RPMI7951 (cell line): ENCODE results near the gene EGFLAM. TPM values are rescaled to one million over a fixed set of nuclear protein-coding genes. Genes with fewer than 3 reads are reported as not detected.

ENCODE experiments used
- DNase-seq: peaks from one replicate; pipeline ENCODE4 v3.0.0-alpha.2; 2012; ENCODE audit warnings: low read depth
- total RNA-seq: library from RNA; depleted of rRNA; stranded (reverse); fragments of >200 nt; shearing (Covaris generic); gene quantifications from 2 replicates; pipeline ENCODE4 v1.2.3, GENCODE V29; 2014

The EGFLAM gene
- total RNA-seq, 1 experiment from 2014 or later = 0.12 TPM

DNA sequence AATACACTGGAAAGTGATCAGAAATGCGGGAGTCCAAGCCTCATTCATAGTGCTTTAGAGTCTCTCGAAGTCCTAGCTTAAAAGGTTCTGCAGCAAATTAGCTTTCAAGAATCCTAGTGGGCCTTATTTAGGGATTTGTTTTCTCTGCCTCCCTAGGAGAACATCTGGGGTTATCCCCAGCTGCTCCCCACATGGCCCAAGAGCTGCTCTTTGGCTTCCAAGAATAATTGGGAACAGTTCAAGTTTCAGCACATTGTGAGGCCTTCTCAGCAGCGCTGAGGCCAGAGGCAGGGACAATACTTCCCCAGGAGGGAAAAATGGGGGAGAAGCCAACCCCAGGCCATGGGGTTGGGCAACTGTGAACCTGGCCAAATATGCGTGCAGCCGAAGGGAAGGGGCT is 189.4 kb downstream of the EGFLAM start:
- no peak for DNase-seq

DNA sequence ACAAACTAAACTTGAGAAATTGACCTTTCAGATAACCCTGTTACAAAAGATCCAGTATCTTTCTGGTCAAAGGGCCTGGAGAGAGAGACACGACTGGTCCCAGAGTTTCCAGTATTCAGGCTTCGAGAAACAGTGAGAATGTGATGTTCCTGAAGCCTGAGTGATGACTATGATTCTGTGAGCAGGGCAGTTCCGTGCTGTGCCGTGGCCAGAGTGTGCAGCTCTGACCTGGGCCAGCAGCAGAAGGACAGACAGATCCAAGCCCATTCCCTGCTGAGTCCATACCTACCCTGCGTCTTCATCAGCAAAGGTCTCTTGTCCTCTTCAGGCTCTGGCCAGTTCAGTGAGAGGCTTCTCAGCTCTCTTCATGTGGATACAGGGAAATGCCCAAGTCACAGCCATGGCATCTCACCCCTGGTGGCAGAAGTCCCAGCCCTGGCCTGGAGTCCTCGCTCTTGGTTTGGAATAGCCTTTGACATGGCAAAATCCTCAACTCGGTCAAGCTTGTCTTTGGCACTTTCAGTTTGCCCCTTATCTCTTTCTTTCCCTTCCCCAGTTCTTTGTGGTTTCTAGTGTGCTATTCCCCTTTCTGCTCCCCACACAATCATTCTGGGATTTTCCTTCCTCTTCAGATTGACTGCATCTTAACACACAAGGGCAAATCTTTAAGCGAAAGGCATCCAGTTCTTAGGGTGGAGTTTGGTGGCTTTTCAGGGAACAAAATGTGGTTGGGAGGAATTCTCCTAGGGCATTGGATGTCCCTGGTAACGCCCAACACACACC is 190.4 kb downstream of the EGFLAM start:
- no peak for DNase-seq

DNA sequence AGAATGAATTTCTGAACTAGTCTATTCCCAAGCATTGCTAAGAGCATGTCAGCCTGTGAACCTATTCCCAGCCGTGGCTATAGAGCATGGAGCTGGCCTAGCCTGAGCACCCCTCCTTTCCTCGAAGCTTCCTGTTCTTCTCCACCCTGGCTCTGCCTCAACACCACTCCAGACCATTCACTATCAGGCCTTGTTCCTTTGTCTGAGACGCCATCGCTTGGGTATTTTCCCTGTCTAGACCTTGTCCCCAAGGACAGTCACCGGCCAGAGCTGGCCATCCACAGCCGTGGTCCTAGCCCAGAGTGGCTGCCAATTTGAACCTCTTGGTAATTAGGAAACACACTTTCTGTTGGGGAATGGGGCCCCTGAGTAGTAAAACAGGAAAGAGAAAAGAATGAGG is 192.3 kb downstream of the EGFLAM start:
- no peak for DNase-seq

DNA sequence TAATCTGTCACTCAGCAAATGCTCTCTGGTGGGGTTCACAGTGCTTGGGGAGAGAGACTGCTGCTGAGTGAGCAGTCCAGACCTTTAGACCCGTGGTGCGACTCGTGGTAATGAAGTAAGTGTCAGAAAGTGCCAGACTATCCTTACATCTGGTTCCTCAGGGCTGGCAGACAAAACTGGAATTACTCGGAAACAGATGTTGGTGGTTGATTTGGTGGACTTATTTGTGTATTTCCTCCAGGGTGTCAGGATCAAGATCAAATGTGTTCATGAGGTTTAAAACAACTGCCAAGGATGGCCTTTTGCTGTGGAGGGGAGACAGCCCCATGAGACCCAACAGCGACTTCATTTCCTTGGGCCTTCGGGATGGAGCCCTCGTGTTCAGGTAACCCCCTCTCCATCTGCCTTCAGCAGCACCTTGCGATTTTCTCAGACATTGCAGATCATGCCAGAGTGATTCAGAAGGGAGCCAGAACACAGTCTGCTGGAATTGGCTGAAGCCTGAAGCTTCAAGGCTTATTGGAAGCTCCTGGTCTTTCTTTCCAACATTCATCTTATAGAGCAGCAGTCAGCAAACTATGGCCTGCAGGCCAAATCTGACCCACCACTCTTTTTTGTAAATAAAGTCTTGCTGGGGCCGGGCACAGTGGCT is 192.8 kb downstream of the EGFLAM start:
- no peak for DNase-seq

DNA sequence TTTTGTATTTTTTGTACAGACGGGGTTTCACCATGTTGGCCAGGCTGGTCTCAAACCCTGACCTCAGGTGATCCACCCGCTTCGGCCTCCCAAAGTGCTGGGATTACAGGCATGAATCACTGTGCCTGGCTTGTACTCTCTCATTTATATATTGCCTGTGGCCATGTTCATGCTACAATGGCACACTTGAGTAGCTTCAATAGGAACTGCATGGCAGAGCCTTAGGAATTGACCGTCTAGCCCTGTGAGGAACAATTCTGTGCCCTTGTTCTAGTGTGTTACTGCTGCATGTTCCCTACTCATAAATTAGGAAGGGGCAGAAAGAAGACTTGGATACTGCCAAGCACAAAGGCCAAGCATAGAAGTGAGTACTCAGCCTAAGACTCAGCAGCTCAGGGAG is 193.8 kb downstream of the EGFLAM start:
- DNase-seq = peak; percentile 63

DNA sequence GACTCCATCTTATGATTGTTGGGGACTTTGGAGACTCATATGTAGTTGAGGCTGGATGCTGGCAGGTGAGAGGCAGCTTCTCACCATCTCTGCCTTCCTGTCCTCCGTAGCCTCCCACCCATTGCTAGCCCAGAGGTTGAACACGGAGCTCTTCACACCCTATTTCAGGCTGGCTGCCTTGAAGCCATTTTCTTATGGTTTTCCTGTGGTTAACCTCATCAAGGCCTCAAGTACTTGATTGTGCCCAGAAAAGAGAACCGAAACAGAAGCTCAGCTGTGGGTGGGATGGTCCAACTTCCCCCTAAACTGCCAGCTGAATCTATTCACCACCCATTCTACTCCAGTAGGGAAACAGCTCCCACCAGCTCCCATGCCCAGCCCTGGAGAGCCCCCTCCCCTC is 195.1 kb downstream of the EGFLAM start:
- DNase-seq = peak; percentile 64

DNA sequence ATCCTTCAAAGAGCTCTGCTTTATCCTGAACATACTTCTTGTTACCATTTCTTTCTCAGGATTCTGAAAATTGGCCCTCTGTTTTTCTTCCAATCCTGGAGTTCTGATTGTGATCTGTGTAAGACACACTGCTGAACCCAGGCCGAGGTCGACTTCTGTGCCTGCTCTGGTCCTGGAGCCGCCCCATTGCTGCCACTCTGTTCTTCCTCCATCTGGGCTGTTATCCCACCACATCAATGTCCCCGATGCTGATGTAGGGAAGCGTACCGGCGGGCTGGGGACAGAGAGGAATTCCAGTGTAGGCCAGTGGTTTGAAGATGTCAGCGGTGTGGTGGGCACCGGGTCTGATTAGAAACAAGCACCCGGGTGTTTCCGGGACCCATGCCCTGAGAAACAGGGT is 195.6 kb downstream of the EGFLAM start:
- no peak for DNase-seq

DNA sequence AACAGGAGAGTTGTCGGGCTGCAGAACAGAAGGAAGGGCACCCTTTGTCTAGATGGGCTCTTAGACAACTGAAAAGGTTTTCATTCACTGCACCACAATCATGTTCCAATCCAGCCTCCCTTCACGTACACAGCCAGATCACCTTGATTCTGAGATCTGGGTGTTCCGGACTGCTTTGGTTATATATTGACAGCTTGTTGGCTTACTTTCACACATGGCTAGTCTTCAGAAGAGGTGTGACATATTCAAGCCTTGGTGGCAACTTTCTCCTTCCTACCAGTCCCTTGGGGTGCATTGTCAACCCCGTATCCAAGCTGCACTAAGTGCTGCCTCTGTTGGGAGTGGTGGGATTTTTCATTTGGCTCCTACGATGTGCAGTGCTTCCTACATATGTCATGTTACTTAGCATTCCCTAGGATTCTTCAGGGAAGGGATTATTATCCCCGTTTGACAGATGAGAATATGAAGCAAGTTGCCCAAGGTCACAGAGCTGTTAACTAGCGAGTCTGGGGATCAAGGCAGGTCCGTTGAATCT is 197.5 kb downstream of the EGFLAM start:
- DNase-seq = no peak

DNA sequence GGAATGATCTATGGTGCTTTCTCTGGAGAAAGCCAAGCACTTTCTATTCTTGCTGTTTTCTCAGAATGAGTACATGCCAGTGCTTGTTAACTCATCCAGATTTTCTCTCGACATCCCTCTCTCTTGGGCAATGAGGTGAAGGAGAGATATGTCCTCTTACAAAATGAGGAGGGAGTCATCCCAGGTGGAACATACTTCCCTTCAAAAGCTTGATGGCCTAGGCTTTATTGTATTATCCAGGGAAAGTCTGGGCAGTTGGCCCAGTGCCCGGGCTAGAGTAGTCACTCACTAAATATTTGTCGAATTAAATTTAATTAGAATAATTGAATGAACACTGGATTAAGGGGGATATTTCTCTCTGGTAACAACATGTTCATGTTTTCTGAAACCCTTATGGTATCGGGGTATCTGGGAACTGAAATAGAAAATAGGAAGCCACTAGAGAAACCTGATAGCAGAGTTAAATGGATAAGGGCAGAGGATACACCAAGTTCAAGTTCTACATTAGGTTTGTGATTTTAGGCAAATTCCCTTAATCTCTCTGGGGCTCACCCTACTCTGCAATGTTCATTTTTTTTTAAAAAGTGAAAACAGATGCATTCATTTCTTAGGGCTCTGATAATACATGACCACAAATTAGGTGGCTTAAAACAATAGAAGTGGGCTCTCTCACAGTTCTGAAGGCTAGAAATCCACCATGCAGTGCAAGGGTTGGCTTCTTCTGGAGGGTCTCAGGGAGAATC is 198.5 kb downstream of the EGFLAM start:
- no peak for DNase-seq

DNA sequence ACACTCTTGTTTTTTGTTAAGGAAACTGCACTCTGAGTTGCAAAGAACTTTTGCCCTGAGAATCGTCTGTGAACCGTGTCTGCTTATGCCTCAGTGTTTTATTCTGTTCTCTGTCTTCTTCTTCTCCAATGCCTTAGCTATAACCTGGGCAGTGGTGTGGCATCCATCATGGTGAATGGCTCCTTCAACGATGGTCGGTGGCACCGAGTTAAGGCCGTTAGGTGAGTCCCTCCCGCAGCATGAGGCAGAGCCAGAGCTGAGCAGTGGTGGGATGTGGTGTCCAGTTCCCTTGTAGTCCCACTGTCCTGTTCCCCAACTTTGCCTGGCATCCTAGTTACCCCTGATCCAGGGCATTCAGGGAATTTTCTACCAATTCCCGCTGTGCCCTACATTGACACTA is 199.8 kb downstream of the EGFLAM start:
- no peak for DNase-seq

DNA sequence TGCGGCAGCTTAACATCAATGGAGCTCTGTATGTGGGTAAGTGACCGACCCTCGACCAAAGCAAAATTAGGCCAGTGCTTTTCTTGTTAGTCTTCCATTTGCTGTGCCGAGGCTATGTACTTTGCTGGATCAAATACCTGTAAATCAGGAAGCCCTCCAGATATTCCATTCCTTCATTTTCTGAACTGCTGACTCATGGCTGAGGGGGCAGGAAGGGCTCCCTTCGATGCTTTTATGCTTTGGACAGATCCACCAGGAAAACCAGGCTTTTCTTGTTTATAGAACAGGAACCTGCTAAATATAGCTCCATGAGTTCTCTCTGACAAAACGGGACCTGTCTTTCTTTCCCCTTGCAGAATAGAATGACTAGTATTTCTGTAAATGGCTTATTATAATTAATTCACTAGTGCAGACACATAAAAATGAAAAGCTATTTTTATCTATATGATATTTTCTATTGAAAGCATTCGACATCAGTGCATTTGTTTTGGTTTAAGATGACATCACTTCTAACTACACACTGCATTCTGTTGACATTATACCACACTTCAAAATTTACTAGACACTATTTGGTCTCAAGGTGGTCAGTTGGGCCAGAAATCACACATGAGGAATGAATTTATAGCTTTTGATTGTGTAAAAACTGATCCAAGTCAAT is 204.7 kb downstream of the EGFLAM start:
- DNase-seq = peak; percentile 53

DNA sequence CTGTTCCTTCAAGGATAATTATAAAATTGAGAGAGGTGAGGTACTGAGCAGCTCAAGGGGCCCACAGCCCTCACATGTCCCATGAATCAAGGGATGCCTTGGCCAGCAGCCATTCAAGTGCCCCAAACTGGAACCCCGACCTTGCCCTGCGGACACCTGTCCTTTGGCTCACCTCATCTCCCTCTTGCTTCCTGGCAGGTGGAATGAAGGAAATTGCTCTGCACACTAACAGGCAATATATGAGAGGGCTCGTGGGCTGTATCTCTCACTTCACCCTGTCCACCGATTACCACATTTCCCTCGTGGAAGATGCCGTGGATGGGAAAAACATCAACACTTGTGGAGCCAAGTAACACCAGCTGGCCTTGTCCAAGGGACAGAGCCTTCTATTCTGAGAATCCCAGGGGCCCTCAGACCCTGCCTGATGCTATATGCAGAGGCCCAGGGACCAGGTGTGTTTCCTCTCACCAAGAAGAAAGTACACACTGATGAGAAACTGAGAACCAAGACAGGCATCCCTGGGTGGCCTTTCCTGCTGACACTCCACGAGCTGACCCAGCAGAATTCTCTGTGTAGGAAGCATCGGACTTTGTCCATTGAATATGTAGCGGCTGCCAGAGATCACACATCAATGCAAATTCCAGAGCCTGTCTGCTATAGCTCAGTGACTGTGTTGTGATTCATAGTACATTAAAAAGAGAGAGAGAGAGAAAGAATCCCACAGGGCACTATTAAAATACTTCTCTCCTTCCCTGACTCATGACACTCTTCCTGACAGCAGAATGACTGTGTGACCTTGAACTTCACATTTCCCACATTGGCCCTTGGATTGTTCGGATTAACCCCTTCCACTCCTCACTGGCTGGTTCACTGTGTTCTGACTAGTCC is 205.5 kb downstream of the EGFLAM start:
- DNase-seq = peak; percentile 94

DNA sequence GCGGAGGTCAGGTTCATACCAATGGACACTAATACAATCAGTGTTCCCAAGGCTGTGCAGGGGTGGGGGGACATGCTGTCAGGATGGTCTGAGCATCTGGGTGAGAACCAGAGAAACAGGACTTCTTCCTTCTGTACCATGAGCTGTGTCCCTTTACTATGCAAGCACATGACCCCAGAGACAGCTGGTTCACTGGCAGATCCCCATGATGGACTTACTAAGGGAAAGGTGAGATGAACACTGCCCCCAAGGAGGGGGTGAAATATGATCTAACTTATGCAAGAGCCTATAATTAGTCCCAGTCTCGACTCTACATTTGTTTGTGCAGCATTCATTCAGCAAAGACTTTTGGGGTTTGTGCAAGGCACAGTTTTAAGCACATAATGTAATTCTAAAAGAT is 206.7 kb downstream of the EGFLAM start:
- DNase-seq = peak; percentile 40

DNA sequence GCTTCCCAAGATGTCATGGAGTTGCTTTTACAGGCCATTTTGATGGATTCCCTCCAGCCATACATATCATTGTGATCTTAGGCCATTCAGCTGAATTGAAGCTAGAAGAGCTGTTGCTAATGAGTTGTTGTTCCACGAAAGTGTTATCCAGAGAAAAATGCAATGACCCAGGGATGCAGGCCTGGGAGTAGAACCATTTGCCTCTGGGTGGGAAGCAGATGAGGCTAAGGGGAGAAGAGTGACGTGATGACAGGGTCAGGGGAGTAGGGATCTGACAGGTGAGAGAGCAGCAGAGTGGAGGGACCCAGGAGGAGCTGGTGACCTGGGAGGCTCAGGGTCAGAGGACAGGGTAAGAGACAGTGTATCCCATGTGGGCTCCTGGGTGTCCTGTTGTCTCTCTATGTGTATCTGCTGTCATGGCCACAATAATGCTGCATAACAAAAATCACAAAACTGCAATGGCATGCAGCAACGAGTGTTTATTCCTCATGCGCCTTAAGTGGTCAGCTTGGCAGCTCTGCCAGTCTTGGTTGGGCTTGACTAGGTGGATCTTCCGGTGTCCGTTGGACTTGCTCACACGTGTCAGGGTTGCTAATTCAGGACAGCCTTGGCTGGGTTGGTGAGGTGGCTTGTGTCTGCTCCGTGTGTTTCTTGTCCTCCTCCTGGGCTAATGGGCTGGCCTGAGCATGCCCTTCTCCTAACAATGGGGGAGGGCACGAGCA is 207.5 kb downstream of the EGFLAM start:
- DNase-seq = no peak

DNA sequence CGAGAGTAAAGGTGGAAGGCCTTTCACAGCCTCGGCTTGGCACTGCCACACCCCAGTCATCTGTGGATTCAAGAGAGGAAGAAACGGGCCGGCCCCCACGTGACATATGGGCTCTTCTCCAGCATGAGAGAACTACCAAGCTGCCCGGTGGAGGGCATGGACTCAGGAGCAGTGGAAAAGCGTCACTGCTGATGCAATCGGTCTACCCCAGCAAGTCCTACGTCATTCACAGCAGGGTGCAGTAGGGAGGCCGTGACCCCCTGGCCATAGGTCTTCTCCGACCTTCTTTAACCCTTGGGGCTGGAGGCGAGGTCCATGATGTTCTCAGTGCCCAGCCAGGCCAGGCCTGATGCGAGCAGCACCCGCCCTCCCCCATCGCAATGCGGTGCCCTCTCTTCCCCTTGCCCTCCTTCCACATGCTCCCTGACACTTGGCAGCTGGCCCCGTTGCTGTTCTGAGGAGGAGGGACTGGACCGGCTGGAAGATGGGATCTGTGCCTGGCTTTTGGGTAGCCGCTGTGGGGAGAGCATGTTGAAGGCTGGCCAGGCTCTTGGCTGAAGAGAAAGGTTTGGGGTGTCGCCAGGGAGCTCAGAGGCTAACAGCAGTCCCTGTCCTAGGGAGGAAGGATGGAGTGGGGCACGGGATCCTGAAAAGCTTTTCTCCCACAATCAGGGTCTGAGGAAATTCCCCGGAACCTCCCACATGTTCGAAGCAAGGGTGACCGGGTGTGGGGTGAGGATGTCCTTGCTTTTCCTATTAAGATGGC is 208.2 kb downstream of the EGFLAM start:
- DNase-seq = no peak

DNA sequence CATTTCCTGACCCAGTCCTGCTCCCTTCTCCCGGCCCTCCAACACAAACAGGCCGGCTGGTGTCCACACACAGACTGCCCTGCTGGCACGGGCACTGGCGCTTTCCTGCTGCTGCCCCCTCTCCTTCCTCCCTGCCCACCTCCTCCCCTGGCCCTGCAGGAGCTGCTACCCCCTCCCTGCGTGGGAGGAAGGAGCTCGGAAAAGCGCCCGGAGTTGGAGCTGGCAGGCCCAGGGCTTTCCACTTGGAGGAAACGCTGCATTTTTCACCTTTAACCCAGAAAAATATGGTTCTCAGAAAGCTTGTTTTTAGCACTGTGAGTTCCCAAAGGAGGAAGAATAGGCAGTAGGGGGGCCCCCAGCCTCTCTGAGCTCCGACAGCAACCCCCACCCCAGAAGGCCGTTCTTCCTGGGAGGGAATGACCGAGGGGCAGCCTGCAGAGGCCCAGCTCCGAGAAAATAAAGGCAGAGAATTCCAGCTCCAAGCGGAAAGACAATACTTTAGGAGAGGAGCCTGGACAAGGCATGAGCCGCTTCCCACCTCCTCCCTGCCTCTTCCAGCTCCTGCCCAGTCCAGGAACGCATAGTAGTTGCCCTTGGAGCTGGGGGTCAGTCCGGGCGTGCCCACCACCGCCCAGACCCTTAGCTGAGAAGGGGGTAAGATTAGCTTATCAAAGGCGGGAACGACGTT is 209.1 kb downstream of the EGFLAM start:
- DNase-seq = no peak

DNA sequence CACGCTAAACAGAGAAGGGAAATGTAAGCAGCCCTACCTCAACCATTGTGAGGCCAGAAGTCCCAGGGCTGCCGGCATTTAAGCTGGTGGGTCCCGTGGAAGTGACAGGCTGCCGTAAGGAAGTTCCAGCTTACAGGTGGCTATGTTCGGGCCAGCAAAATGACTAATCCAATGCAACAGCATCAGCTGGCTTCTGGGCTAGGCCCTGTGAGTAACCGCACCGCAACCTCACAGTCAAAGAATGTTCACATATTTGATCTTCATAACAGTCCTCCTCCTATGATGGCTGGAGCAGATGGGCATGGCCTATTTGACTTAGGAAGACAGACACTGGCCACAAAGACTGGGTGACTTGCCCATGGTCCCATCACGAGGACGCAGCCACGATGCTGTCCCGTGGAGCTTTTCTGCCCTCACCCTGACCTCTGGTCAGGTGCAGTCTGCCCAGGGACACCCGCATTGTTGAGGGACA is 209.9 kb downstream of the EGFLAM start:
- DNase-seq = peak; percentile 91

DNA sequence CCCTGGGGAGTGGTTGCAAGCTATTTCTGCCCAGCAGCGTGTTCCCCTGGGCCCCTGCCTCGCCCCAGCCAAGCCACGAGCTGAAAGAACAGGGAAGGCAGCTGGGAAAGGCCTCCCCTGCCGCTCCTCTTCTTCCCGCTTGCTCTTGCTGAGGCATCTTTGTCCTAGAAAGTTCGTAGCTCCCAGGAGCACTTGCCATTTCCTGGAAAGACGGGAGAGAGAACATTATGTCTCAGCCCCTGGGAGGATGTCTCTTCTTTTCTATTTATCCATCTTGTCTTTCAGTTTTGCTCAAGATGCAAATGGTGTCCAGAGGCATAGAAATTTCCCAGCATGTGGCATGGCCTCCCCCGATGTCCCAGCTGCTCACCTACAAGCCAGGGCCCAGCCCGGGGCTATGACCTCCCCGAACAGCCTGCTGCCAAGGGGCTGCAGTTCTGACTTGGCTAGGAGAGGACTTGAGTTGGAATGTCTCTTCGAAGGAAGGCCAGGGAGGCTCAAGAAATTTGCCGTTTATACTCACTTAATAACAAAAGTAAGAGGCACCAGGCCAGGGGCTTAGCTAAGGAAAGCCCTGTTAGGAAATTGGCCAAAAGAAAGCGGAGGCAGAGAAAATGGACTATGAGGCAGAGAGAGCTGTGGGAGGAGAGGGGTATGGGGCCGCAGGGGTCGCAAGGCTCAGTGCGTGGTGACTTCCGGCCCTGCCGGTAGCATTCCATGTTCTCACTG is 210.8 kb downstream of the EGFLAM start:
- no peak for DNase-seq
